K562 (cell line): ENCODE data around the gene PLCB3. TPM values are rescaled to one million over a fixed set of nuclear protein-coding genes. Genes with fewer than 3 reads are reported as not detected.
A peak's percentile ranks its signal among the peaks of the same experiment; 100 is the strongest.

Source experiments
- BDP1 ChIP-seq: IDR thresholded peaks from 3 replicates; pipeline ENCODE4 v1.6.1; 2011; ENCODE audit not compliant: insufficient read length, insufficient read depth
- CREB5 ChIP-seq: fragments of 250-450 bp; sonication (Bioruptor Pico); IDR thresholded peaks from 2 replicates; pipeline ENCODE4 v1.5.0; 2020; ENCODE audit warnings: mild to moderate bottlenecking
- GABPB1 ChIP-seq: sonication (generic); formaldehyde crosslinking; IDR thresholded peaks from 2 replicates; pipeline ENCODE4 v1.8.0; 2022; ENCODE audit warnings: mild to moderate bottlenecking, missing genetic modification reagents
- GATA2 ChIP-seq: sonication (generic); formaldehyde crosslinking; IDR thresholded peaks from 2 replicates; pipeline ENCODE4 v1.4.0; 2020; ENCODE audit warnings: mild to moderate bottlenecking, missing genetic modification reagents
- IFI16 ChIP-seq: fragments of 250-450 bp; sonication (Bioruptor Pico); IDR thresholded peaks from 2 replicates; pipeline ENCODE4 v2.1.2; 2022; ENCODE audit warnings: mild to moderate bottlenecking, inconsistent platforms
- IRF2 ChIP-seq: sonication (generic); formaldehyde crosslinking; IDR thresholded peaks from 2 replicates; pipeline ENCODE4 v1.8.1; 2022; ENCODE audit warnings: mild to moderate bottlenecking, missing genetic modification reagents
- KLF6 ChIP-seq: fragments of 250-450 bp; sonication (Bioruptor Pico); IDR thresholded peaks from 2 replicates; pipeline ENCODE4 v1.4.0; 2020; ENCODE audit warnings: mild to moderate bottlenecking, moderate library complexity, borderline replicate concordance
- LCOR ChIP-seq: sonication (generic); formaldehyde crosslinking; IDR thresholded peaks from 2 replicates; pipeline ENCODE4 v1.8.0; 2022; ENCODE audit warnings: mild to moderate bottlenecking, missing genetic modification reagents
- MCM2 ChIP-seq: fragments of 450-650 bp; IDR thresholded peaks from 2 replicates; pipeline ENCODE4 v1.6.1; 2017; ENCODE audit warnings: low read depth, mild to moderate bottlenecking
- MECOM ChIP-seq: fragments of 250-450 bp; sonication (Bioruptor Pico); IDR thresholded peaks from 2 replicates; pipeline ENCODE4 v1.8.0; 2022; ENCODE audit warnings: inconsistent platforms
- NFATC3 ChIP-seq: fragments of 450-650 bp; IDR thresholded peaks from 2 replicates; pipeline ENCODE4 v1.6.1; 2017; ENCODE audit warnings: mild to moderate bottlenecking
- NFRKB ChIP-seq: fragments of 450-650 bp; IDR thresholded peaks from 2 replicates; pipeline ENCODE4 v1.6.1; 2016; ENCODE audit warnings: low read depth
- POLR2AphosphoS2 ChIP-seq: IDR thresholded peaks from 2 replicates; pipeline ENCODE4 v1.6.1; 2012; ENCODE audit warnings: low read length, improper control_type of control experiment
- RHOXF2B ChIP-seq: fragments of 250-450 bp; sonication (Bioruptor Pico); conservative IDR thresholded peaks from 2 replicates; pipeline ENCODE4 v1.5.1; 2021
- SAFB ChIP-seq: fragments of 200-400 bp; formaldehyde crosslinking; IDR thresholded peaks from 2 replicates; pipeline ENCODE4 v1.6.1; 2017; ENCODE audit warnings: low read depth, low read length, borderline replicate concordance
- SIN3A ChIP-seq, 2 experiments: fragments of 150-350 bp in 1 of 2; IDR thresholded peaks; 2 replicates each; pipeline ENCODE4 v1.6.1; 2011 to 2016; ENCODE audit warnings: borderline replicate concordance in 2 of 2, low read depth in 2 of 2, low read length in 2 of 2, mild to moderate bottlenecking in 2 of 2, moderate library complexity in 2 of 2; ENCODE audit not compliant: control insufficient read depth in 1 of 2
- SREBF2 ChIP-seq: sonication (generic); formaldehyde crosslinking; IDR thresholded peaks from 2 replicates; pipeline ENCODE4 v1.4.0; 2020; ENCODE audit warnings: mild to moderate bottlenecking, missing genetic modification reagents
- STAT5A ChIP-seq: IDR thresholded peaks from 2 replicates; pipeline ENCODE4 v1.6.1; 2012; ENCODE audit warnings: low read length, inconsistent platforms, borderline replicate concordance
- TRIM25 ChIP-seq: fragments of 450-650 bp; IDR thresholded peaks from 2 replicates; pipeline ENCODE4 v1.7.0; 2016; ENCODE audit warnings: borderline replicate concordance
- XRCC4 ChIP-seq: IDR thresholded peaks from one replicate; pipeline ENCODE4 v1.6.1; 2011; ENCODE audit not compliant: insufficient read depth, insufficient read length; ENCODE audit errors: extremely low read depth
- ZFX ChIP-seq: sonication (generic); formaldehyde crosslinking; IDR thresholded peaks from 2 replicates; pipeline ENCODE4 v1.8.0; 2022; ENCODE audit warnings: mild to moderate bottlenecking, missing genetic modification reagents, moderate library complexity
- ZNF140 ChIP-seq: fragments of 250-450 bp; sonication (Bioruptor Pico); IDR thresholded peaks from 2 replicates; pipeline ENCODE4 v1.8.0; 2021; ENCODE audit warnings: moderate library complexity, mild to moderate bottlenecking, inconsistent platforms
- ZNF23 ChIP-seq: fragments of 250-450 bp; sonication (Bioruptor Pico); IDR thresholded peaks from 2 replicates; pipeline ENCODE4 v1.4.0; 2020; ENCODE audit warnings: mild to moderate bottlenecking
- ZNF561 ChIP-seq: fragments of 450-650 bp; formaldehyde crosslinking; conservative IDR thresholded peaks from 2 replicates; pipeline ENCODE4 v1.4.0; 2020; ENCODE audit warnings: mild to moderate bottlenecking, moderate library complexity
- polyA plus RNA-seq, 8 experiments: library from polyadenylated mRNA; depleted of rRNA in 4 of 8; stranded (reverse) in 5 of 8; unstranded in 3 of 8; fragments of >200 nt; fragmentation: Nextera tagmentation in 2 of 8; fragmentation: Illumina TruSeq in 1 of 8; extraction: Ambion mirVana in 2 of 8; extraction: Trizol in 1 of 8; gene quantifications; 2 replicates each; pipeline versions ENCODE4 v1.2.1 to v1.2.3, GENCODE V29; 2011 to 2014; ENCODE audit warnings: inconsistent platforms in 1 of 8, missing spikeins in 1 of 8
- total RNA-seq, 7 experiments: library from RNA; depleted of rRNA in 6 of 7; stranded (reverse); fragments of >200 nt in 6 of 7; fragmentation: Illumina TruSeq in 2 of 7; extraction: Trizol in 2 of 7; gene quantifications; 2 replicates each; pipeline versions ENCODE4 v1.2.1 to v1.2.3, GENCODE V29; 2011 to 2021; ENCODE audit warnings: low replicate concordance in 1 of 7
- TF ChIP-seq, protein P1 (sequence below): fragments of 250-450 bp; sonication (Bioruptor Pico); IDR thresholded peaks from 2 replicates; pipeline ENCODE4 v1.4.0; 2020; ENCODE audit warnings: mild to moderate bottlenecking, moderate library complexity

Gene PLCB3
- total and polyA plus RNA-seq, 9 of the 15 experiments (the other 6 are each of a cell fraction or from before 2014, with no cell fraction given): 0.31 to 44.8 (median 14.6) TPM

DNA sequence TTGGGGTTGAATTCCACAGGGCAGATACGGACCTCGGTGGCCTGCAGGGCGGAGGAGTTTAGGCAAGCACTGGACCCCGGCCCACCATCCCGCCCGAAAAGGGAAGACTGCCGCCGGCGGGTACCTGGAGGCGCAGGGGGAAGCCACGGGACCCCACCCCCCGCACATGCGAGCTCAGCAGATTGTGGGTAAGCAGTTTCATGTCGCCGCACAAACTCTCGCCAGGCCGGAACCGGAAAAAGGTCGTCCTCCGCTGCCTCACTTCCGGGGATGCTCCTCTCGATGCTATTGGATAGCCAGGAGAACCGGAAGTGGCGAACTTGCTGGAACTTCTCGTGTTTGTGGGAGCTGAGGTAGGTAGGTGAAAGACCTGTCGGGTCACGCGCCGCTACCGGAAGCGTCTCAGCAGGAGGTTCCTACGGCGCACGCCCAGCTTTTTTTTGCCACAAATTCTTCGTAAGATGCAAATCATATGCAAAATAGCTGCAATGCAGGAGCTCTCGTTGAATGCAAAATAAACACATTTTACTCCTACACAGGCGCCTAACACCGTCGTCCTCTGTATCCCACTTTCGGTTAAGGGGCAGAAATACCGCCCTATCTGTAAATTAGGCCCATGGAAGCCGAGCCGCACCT is 66.1 kb downstream of the PLCB3 start, which contains the start of gene TRMT112 (continued):
- TF ChIP-seq, protein P1, sequence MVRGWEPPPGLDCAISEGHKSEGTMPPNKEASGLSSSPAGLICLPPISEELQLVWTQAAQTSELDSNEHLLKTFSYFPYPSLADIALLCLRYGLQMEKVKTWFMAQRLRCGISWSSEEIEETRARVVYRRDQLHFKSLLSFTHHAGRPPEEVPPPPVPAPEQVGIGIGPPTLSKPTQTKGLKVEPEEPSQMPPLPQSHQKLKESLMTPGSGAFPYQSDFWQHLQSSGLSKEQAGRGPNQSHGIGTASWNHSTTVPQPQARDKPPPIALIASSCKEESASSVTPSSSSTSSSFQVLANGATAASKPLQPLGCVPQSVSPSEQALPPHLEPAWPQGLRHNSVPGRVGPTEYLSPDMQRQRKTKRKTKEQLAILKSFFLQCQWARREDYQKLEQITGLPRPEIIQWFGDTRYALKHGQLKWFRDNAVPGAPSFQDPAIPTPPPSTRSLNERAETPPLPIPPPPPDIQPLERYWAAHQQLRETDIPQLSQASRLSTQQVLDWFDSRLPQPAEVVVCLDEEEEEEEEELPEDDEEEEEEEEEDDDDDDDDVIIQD (CRISPR knock-in tag): no peak
- TF ChIP-seq MCM2 (no peak), XRCC4 (no peak), ZFX (no peak; the same call in 1 of the 2 replicates), CREB5 (no peak), NFATC3 (no peak), TRIM25 (no peak), POLR2AphosphoS2 (peak; percentile 34), IFI16 (CRISPR knock-in tag) (no peak), SIN3A (IDR thresholded peaks at IDR 0.05; ENCODE audit: borderline replicate concordance in 2 of 2, control insufficient read depth in 1 of 2, low read depth in 2 of 2, low read length in 2 of 2) (peak; percentile 78 to 90; a peak in 2 of 4 replicates), ZNF561 (no peak), ZNF140 (CRISPR knock-in tag) (no peak), GABPB1 (CRISPR knock-in tag) (peak; percentile 96), SAFB (no peak), IRF2 (no peak), LCOR (peak; percentile 84), MECOM (CRISPR knock-in tag) (no peak), BDP1 (no peak), STAT5A (no peak; the same call in 1 of the 2 replicates), RHOXF2B (CRISPR knock-in tag) (no peak), NFRKB (no peak; the same call in 1 of the 2 replicates), KLF6 (CRISPR knock-in tag) (no peak), ZNF23 (CRISPR knock-in tag) (no peak), SREBF2 (CRISPR knock-in tag) (no peak), GATA2 (CRISPR knock-in tag) (no peak)
